Right forelimb (tissue), 1 donor: ENCODE data around the gene PLIN4.
A peak's percentile ranks its signal among the peaks of the same experiment; 100 is the strongest.

ENCODE experiments used
- DNase-seq: peaks from one replicate; pipeline ENCODE4 v3.0.0-alpha.2; 2018

PLIN4 gene

GRCh38 chr19:4505570-4506448, 12.5 kb downstream of the PLIN4 start:
- no peak for DNase-seq

GRCh38 chr19:4504891-4505569, 13.3 kb downstream of the PLIN4 start:
- no peak for DNase-seq

- peak; percentile 64 for DNase-seq
These were observed 14.0 kb downstream of the PLIN4 start for GRCh38 chr19:4504297-4504701.

GRCh38 chr19:4503825-4504170, 14.5 kb downstream of the PLIN4 start:
- DNase-seq: no peak

DNA sequence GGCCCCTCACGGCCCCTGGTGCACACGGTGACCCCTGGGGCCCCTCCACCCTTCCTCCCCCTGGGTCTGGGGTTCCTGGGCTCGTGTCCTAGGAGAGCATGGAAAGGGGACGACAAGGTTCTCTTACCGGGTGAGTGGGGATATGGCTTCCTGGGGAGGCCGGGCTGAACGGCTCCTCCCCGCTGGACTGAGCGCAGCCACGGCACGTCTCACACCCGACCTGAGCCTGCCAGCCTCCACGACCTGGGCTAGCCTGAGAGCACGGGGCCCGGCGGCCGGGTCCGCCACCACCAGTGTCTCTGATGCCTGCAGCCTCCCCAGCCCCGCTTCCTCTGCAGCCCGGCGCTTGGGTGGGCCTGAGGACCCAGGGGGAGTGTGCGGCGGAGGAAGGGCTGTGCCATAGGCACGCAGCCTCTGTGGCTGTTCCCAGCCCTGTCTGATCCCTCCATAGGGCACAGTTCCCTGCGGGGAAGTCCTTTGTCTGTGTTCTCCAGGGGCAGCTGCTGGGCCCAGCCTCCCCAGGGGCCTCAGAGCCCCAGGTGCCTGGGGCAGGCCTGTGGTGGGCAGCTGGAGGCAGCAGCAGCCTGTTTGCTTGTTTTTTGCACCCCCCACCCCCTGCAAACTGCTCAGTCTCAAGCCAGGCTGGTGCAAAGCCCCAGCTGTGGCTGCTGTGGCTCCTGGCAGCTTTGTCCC, 15.0 kb downstream of the PLIN4 start:
- DNase-seq: no peak

DNA sequence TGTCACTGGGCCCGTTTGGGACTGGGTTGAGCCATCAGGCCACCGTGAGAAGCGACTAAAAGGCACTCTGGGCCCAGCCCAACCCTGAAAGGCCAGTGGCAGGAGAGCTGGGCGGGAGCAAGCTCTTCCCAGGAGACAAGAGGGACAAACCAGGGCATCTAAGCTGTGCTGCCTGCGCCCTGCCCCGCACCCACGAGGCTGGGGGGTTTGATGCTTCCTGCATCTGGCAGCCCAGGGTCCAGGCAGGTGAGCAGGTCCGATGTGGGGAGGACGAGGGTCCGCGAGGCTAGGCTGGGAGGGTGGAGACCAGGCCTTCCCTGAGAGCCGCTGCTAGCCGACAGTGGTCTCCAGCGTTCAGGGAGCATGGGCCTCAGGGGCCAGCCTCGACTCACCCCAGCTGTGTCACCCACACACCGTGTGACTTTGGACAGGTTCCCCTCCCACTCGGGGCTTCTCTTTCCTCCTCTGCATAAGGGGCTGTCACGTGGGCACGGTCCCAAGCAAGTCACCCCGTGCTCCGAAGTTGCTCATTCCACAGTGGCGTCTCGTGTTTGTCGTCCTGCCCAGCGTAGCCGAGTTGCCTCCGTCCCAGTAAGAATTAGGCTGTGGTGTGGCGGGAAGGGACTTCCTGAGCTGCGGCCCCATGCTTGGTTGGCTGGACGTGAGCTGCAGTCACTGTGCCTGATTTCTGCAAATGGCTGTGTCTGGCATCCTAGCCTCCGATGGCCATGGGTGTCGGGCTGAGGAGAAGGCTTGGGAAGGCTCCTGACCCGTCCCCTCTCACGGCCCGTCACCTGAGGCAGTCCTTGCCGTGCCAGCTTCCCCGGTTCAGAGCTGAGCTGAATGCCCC, 15.8 kb downstream of the PLIN4 start:
- DNase-seq: no peak

- no peak for DNase-seq
These were observed 16.6 kb downstream of the PLIN4 start for GRCh38 chr19:4501691-4502090.

DNA sequence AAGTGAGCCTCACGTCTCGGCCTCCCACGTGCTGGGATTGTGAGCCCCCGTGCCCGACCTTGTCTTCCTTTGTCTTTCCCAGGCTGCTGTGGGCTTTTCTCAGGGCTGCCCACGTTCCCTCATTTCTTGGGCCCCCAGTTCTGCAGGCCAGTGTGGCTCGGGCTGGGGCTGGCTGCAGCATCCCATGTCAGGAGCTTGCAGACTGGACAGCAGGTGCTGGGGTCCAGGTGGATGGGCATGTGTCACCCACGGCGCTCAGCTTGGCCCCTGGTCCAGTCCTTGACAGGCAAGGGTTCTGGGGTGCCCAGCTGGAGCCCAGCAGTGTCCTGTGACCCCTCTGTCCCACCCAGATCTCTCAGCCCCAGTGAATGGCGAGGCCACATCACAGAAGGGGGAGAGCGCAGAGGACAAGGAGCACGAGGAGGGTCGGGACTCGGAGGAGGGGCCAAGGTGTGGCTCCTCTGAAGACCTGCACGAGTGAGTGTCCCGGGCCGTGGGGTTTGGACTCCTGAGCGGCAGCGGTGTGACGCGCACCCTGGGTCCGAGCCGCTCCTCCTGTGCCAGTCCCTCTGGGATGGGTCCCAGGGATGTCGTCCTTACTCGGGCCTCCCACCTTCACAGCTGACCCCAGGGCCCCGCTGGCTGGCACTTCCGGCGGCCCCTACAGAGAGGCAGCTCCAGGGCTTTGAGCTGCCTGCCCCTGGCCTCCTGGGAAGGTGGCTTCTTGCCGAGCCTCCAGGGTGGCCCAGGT, 17.3 kb downstream of the PLIN4 start:
- DNase-seq: no peak

DNA sequence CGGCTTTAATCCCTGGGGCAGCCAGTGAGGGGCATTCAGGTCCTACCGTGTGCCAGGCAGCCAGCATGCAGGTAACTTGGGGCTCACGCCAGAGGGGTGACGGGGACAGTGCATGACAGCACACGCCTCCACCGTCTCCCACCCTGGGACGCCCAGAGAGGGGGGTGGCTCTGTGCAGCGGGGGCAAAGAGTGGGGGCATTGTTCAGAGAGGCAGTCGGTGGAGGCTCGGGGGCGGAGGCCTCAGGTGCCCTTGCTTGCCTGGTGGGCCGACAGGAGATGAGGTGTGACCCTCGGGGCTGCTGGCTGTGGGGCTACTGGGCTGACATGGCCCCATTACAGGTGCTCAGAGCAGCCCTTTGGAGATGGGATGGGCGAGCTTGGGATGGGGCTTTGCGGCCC, 18.4 kb downstream of the PLIN4 start:
- DNase-seq: no peak

GRCh38 chr19:4499318-4499717, 19.0 kb downstream of the PLIN4 start:
- no peak for DNase-seq

DNA sequence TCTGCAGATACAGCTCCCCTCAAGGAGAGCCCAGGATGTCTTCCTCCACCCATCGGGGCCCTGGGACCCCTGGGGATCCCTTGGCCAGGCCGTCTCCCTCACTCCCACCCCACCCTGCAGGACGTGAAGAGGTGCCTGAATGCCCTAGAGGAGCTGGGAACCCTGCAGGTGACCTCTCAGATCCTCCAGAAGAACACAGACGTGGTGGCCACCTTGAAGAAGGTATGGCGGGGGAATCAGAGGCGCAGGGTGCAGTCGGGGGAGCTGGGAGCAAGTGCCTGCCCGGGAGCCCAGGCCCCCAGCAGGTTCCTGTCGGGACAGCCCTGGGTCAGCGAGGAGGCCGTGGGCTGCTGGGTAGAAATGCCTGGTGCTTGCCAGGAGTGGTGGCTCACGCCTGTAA, 19.6 kb downstream of the PLIN4 start:
- DNase-seq: no peak

- no peak for DNase-seq
These were observed 20.4 kb downstream of the PLIN4 start for GRCh38 chr19:4497770-4498389.

DNA sequence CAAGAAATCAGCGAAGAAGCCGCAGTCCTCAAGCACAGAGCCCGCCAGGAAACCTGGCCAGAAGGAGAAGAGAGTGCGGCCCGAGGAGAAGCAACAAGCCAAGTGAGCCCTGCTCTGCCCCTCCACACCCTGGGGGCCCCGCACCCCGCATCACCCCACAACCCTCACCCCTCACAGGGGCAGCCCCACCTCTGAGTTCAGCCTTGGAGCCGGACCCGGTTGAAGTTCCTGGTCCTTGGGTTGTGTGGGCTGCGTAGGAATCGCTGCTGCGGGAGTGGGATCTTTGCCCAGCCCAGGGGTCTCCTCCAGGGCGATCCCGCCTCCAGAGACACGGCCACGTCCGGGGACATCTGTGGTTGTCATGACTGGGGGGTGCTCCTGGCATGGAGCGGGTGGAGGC, 22.0 kb downstream of the PLIN4 start:
- no peak for DNase-seq

DNA sequence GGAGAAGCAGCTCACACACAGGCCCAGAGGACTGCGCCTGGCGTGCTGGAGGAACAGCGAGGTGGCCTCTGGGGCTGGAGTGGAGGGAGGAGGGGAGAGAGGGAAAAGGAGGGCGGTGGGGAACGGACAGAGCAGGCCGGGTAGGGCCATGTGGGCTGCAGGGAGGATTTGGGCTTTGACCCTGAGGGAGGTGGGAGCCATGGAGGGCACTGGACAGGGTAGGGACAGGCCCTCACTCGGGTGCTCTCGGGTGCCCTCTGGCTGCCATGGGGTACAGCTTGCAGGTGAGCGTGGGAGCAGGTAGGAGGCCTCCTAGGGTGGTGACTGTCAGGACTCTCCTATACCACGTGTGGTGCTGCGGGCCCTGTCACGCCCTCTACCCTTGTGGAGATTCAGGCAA, 22.8 kb downstream of the PLIN4 start:
- DNase-seq: no peak

- no peak for DNase-seq
These were observed 23.6 kb downstream of the PLIN4 start for GRCh38 chr19:4494691-4495064.

- no peak for DNase-seq
These were observed 24.2 kb downstream of the PLIN4 start for GRCh38 chr19:4493929-4494690.

DNA sequence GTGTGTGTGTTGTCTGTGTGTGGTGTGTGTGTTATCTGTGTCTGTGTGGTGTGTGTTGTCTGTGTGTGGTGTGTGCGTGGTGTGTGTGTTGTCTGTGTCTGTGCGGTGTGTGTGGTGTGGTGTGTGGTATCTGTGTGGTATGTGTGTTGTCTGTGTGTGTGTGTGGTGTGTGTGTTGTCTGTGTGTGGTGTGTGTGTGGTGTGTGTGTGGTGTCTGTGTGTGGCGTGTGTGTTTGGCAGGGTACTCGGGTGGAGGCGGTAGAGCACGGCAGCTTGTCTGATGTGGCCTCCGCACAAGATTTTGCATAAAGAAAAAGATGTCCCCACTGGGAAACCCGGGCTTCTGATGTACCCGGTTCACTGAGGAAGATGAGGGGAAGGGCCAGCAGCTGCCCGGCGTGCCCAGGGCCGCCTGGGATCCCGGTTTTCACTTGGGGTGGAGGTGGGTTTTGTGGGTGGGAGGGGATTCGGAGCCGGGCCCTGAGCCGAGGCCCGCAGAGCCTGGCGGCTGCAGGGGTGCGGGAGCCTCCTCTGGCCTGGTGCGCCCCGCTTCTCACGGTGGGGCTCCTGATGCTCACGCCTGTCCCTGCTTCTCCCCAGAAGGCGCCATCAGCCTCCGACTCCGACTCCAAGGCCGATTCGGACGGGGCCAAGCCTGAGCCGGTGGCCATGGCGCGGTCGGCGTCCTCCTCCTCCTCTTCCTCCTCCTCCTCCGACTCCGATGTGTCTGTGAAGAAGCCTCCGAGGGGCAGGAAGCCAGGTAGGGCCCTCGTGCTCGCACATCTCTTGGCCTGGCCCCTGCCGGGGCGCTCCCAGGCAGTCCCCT, 25.0 kb downstream of the PLIN4 start:
- no peak for DNase-seq

GRCh38 chr19:4492337-4493103, 25.8 kb downstream of the PLIN4 start:
- DNase-seq: no peak

DNA sequence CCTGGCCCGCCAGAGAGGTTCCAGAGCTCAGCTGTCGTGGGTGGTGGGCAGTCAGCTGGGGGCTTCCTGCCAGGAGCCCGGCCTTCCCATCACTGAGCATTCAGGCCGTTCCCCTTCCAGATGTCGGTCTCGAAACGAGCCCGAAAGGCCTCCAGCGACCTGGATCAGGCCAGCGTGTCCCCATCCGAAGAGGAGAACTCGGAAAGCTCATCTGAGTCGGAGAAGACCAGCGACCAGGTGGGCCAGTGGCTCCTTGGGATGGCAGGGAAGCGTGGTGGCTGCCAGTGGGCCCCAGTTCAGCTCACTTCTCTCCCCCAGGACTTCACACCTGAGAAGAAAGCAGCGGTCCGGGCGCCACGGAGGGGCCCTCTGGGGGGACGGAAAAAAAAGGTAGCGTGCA, 26.8 kb downstream of the PLIN4 start:
- DNase-seq: no peak
